HG02610 (cell line): ENCODE results near the gene EXOC4.

Experiments used
- ATAC-seq: cut with Tn5 transposase; IDR thresholded peaks from one replicate; pipeline ENCODE4 v1.9.1; 2021; ENCODE audit warnings: mild to moderate bottlenecking, moderate library complexity; ENCODE audit not compliant: unreplicated experiment

Gene EXOC4

DNA sequence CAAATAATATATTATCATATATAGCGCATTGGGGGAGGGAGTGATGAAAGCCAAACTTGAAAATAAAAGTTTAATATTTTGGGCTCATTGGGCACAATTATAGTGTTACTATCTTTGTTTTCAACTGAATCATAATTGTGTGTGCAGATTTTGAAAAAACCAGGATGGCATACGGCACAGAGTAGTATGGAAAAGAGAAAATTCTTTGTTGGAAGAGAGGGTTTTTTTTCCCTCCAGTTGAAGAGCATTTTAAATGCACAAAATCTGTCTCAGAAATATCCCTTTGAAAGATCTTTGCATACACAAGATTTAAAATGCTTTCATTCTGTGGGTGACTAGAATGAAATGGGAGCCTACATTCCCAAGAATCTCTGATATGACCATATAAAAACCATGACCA is 269.6 kb downstream of the EXOC4 start:
- no peak for ATAC-seq

DNA sequence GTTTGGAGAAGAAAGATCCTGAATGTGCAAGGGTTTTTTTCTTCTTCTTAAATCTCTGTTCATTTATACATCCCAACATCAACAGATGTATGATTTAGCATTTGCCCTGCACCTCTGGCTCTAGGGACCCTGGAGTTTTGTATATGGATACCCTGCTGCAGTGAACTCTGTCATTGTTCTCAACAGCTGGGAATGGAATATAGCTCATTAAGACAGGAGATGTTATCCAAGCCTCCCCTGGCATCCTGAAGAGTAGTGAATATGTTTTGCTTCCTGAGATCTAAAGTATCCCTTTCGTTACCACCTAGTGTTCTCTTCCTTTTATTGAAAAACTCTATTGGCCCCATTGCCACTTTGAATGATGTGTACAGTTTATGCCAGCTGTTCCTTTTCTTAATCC is 275.9 kb downstream of the EXOC4 start:
- ATAC-seq, result no peak

DNA sequence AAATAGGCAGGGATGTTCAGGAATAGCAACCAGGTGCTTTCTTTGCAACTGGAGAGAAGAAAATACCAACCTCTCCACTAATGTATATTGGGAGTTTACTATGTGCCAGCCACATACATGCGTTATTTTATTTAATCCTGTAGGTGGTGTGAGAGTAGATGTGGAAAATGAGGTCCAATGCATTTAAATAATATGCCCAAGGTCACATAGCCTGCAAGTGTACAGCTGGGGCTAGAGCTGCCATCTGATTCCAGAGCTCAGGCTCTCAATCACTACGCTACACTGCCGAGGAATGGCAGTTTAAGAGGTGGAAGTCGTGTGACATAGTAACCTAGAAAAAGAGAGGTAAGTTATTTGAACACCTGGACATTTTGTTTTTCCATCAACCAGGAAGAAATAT is 277.0 kb downstream of the EXOC4 start:
- ATAC-seq, result no peak

- ATAC-seq, result no peak
Observed at GRCh38 chr7:133530682-133531081, 277.8 kb downstream of the EXOC4 start.

DNA sequence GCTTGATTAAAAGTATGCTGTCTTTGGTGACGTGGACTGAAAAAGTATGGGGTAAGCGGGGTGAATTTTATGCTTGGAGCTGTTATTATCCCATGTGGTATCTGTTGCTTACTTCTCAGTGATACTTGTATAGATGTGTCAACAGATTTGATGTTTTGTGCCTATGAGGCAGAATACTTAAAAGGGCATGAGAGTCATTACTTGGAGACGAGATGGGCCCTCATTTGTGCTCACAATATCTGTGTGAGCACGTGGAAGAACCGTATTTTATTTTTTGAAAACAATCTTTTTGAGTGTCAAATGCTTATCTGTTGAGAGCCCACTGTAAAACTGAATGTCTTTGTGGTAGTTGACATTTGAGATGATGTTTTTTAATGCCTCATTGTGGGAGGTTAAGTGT is 281.9 kb downstream of the EXOC4 start:
- no peak for ATAC-seq

DNA sequence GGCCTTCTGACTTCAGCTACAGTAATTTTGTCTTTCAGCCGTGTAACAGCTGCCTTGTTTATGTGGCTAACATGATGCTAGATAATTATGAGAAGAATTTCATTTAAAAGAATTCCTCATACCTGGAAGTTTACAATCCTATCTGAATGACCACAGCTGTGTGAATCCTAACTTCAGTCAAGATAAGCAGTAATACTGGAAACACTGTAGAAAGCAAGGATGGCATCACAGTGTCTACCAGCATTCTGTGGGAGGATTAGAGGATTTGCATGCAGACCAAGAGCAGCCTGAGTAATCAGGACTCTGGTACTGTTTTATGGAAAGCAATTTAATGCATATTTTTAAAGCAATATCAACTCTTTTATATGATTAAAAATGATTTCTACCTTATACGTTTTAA is 282.4 kb downstream of the EXOC4 start:
- no peak for ATAC-seq

DNA sequence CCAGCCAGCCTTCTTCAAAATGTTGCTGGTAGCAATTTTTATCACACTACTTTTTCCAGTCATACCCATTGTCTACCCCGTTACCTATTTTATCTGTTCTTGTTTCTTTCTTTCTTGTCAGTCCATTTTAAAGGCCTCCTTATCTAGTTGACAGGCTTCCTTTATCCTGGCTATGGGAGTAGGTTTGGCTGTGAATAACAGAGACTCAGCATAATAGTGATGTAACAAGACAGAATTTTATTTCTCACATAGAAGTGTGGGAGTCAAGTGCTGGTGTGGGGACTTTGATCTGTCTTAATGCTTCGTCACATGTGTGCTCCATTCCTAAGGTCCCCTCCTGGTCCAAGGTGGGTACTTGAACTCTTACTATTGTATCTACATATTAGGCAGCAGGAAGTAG is 283.6 kb downstream of the EXOC4 start:
- no peak for ATAC-seq

DNA sequence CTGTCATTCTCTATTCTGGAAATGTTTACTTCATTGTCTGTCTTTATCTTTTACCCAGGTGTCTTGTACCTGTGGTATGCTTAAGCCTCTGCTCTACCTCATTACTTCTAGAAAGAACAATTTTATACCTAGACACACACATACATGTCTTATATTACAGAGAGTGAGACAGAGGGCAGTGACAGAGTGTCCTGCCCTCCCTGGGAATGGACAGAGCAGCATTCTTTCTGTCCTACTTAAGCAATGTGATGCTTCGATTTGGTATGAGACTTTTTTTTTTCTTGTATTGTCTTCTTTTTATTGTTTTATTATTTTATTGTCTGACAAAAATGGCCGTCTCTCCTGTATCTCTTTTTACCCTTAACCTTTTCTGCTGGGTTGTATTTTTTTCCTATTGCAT is 286.1 kb downstream of the EXOC4 start:
- no peak for ATAC-seq

- ATAC-seq, result no peak
Observed at GRCh38 chr7:133540096-133540860, 287.4 kb downstream of the EXOC4 start.

- no peak for ATAC-seq
Observed at GRCh38 chr7:133542209-133542780, 289.4 kb downstream of the EXOC4 start.

DNA sequence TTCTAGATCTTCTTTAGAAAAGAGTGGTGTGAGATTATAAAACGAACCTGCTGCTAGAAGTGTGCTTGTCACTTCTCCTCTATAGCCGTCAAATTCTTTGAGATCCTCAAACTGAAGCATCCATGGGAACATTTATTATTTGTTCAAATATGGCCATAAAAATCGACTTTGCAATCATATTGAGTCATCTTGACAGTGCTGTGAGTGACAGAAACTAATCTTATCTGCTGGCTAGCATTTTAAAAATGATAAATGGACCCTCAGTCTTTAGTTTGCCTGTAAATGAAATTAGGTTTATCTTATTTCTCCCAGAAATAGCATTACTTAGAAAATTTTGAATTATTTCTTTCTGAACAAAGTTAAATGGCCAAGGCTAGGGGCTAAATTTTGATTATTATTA is 290.8 kb downstream of the EXOC4 start:
- ATAC-seq, result no peak

DNA sequence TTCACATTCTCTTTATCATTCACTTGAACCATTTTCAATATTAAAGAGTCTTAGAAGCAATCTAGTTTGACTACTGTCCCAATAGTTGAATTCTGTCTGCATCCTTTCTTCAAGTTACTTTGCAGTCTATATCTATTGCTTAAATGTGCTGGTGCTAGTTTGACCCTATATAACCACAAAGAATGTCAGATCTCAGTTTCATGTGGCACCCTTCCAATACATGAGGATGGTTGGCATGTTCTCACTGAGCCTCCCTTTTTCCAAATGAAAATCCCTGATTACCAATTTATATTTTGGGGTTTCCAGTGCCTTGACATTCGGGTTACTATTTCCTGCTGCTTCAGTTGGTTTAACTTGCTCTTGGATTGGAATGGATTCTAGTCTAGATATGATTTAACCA is 292.7 kb downstream of the EXOC4 start:
- ATAC-seq, result no peak

DNA sequence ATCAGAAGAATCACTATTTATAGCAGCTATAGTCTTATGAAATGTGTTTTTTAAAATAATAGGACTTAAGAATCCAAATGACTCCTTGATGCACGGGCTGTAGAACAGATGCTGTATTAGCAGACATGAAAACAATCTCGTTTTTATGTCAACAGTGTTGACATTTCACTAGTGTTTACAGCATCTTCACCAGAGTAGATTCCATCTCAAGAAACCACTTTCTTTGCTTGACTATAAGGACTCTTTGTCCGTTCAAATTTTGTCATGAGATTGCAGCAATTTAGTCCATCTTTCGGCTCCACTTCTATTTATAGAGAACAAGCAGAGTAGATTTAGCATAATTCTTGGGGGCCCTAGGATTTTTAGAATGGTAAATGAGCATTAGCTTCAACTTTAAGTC is 295.1 kb downstream of the EXOC4 start:
- no peak for ATAC-seq

- no peak for ATAC-seq
Observed at GRCh38 chr7:133549633-133550032, 296.8 kb downstream of the EXOC4 start.

DNA sequence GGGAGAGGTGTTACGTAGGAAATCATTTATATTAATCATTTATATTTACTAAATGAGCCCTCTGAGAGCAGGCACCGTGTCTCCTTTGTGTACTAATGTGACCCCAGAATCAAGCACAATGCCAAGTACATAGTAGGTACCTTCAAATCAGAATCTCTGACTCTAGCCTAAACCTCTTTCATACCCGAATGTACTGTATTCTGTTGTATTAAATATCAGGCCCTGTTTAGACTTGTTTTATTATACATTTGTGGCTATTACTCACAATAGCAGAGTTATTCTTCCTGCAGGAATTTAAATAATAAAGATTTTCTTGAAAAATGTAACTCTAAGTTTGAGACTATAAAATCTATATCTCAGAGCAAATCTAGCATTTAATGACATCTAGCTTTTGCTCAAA is 297.3 kb downstream of the EXOC4 start:
- no peak for ATAC-seq

- ATAC-seq, result no peak
Observed at GRCh38 chr7:133550811-133551210, 297.9 kb downstream of the EXOC4 start.

DNA sequence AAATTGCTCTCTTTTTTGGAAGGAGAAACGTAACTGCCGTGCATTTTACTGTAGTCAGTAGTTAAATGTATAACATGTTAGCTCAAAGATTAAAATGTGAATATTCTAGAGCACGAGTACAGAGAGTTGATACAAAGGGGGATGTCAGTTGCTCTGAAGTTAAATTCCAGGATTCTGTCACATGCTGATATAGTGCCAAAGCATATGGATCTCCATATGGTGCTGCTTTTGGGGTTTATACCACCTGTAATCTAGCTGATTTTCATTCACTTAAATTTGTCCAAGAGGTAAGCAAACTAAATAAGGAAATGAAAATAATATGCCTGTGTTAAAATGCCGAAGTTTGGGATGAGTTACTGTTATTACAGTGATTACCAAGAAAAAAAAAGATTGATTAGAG is 298.6 kb downstream of the EXOC4 start:
- ATAC-seq, result no peak

DNA sequence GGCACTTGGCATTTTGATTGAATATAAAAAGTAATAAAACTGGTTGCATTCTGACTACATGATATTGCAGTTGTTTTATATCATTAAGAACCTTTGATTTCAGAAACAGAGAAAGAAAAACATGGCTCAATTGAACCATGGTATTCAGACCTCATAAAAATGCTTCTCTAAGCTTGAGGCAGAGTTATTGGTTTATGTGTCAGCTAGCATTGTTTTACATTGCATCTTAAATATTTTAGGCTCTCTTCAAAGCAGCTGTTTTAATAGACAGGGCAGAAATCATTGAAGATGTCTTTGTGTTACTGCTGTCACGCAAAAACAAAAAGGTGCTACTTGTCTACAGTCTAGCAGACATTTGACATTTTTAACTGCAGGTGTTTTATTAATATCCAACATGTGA is 299.2 kb downstream of the EXOC4 start:
- no peak for ATAC-seq

DNA sequence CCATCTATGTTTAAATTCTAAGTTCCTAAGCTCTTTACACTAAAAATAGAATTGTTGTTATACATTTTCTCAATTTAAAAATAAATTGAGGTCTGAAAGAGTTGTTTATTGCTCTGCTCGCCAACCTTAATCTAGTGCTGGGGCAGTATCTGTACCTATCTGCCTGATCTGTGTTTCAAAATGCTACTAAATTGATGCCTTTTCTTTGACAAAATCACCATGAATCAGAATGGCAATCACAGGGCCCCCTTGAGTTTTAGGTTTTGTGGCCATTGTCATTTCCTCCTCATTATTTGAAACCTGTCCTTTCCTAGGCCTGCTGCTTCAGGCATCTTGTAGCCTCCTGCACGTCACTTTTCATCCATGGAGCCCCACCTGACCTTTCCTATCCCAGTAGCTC is 301.5 kb downstream of the EXOC4 start:
- ATAC-seq, result no peak

- ATAC-seq, result no peak
Observed at GRCh38 chr7:133556048-133556447, 303.2 kb downstream of the EXOC4 start.

DNA sequence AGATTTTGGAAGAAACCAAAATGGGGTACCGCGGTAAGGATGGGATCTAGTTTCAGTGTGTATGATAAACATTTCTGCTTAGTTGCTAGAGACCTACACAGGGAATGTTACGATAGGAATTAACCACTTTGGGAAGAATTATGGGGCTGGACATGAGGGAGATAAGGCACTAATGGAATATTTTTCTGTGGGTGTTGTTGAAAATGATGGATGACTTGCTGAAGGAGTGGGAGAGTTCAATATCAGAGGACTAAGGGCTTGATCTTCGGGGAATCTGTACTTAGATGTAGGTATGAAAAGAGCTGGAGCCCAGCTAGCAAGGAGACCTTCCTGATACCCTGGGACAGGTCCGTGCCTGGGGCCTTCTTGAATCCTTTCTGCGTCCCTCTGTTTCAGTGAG is 303.7 kb downstream of the EXOC4 start:
- ATAC-seq, result no peak

DNA sequence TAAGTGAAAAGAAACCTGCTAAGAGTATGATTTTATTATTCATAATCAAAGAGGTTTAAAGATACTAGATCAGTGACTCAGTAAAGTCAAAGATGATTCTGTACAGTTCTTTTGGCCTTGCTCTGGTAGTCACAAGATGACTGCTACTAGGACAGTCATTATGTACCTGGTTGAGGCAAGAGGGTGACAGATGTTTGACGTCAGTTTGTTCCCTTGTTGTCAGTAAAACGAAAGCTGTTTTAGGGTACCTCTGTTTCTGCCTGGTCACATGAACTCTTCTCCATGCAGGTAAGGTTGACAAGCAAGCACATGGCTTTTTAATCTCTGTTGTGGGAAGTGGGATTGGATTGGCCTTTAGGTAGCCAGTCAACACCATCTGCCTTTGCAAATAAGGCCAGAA is 308.0 kb downstream of the EXOC4 start:
- no peak for ATAC-seq

- no peak for ATAC-seq
Observed at GRCh38 chr7:133561396-133561795, 308.5 kb downstream of the EXOC4 start.
